K562 (cell line): Measurements from ENCODE around the gene PDIA2.

Source experiments
- EZH2 ChIP-seq: IDR thresholded peaks from 2 replicates; pipeline ENCODE4 v1.6.1; 2012; ENCODE audit warnings: low read depth, mild to moderate bottlenecking, inconsistent platforms, low read length, borderline replicate concordance
- FOXK2 ChIP-seq, 2 experiments: fragments of 450-650 bp; IDR thresholded peaks in 1 of 2; conservative IDR thresholded peaks in 1 of 2; 2 replicates each; pipeline ENCODE4 v1.6.1; 2016; ENCODE audit warnings: low read depth in 2 of 2, mild to moderate bottlenecking in 1 of 2
- NR1H2 ChIP-seq: sonication (generic); formaldehyde crosslinking; IDR thresholded peaks from 2 replicates; pipeline ENCODE4 v1.4.0; 2020; ENCODE audit warnings: mild to moderate bottlenecking, missing genetic modification reagents
- TARDBP ChIP-seq: fragments of 450-650 bp; IDR thresholded peaks from 2 replicates; pipeline ENCODE4 v1.6.1; 2016
- UBTF ChIP-seq, 2 experiments: IDR thresholded peaks; 2 replicates each; pipeline ENCODE4 v1.6.1; 2012; ENCODE audit warnings: improper control_type of control experiment in 2 of 2, low read depth in 2 of 2, low read length in 2 of 2, borderline replicate concordance in 1 of 2
- ZNF589 ChIP-seq: fragments of 200-800 bp; sonication (Bioruptor generic); IDR thresholded peaks from 2 replicates; pipeline ENCODE4 v1.6.1; 2016; ENCODE audit warnings: low read depth, missing genetic modification characterization, missing compliant biosample characterization

DNA sequence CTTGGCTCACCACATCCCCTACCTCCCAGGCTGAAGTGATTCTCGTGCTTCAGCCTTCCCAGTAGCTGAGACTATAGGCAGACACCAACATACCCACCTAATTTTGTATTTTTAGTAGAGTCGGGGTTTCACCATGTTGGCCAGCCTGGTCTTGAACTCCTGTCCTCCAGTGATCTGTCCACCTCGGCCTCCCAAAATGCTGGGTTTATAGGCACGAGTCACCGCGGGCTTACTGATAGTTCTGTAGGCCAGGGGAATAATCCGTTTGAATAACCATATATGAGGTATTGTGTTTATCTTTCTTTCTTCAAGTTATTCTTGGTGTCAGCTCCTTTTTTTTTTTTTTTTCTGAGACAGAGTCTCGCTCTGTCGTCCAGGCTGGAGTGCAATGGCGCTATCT is 40.7 kb upstream of the PDIA2 start:
- no peak for TF ChIP-seq TARDBP
- TF ChIP-seq ZNF589: no peak
- no peak for TF ChIP-seq FOXK2 (conservative IDR thresholded peaks at IDR 0.05 in 1 of 2, IDR thresholded peaks at IDR 0.05 in 1 of 2; ENCODE audit: low read depth in 2 of 2)
- TF ChIP-seq NR1H2: no peak
- no peak for TF ChIP-seq UBTF (IDR thresholded peaks at IDR 0.05; ENCODE audit: borderline replicate concordance in 1 of 2, low read depth in 2 of 2, low read length in 2 of 2)
- TF ChIP-seq EZH2: no peak
